GM21529 (cell line): ENCODE measurements around the gene DOCK4.

ENCODE experiments used
- ATAC-seq: cut with Tn5 transposase; IDR thresholded peaks from one replicate; pipeline ENCODE4 v1.9.1; 2021; ENCODE audit not compliant: unreplicated experiment

Gene DOCK4

DNA sequence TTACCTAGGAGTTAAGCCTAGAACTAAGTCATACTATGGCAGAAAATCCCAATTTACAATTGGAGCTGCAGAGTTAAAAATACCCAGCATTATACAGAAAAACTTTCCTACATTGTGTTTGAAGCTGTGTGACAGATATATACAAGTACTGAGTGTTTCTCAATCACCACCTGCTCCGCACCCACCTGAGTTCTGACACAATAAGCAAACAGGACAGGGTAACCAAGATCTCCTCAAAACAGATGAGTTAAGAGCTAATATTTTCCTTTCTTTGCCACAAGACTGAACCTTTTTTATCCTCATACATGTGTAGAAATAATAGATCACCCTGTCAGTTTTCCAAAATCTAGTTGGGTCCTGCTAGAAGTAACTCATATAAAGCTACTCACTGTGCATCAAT is 186.3 kb downstream of the DOCK4 start:
- no peak for ATAC-seq

DNA sequence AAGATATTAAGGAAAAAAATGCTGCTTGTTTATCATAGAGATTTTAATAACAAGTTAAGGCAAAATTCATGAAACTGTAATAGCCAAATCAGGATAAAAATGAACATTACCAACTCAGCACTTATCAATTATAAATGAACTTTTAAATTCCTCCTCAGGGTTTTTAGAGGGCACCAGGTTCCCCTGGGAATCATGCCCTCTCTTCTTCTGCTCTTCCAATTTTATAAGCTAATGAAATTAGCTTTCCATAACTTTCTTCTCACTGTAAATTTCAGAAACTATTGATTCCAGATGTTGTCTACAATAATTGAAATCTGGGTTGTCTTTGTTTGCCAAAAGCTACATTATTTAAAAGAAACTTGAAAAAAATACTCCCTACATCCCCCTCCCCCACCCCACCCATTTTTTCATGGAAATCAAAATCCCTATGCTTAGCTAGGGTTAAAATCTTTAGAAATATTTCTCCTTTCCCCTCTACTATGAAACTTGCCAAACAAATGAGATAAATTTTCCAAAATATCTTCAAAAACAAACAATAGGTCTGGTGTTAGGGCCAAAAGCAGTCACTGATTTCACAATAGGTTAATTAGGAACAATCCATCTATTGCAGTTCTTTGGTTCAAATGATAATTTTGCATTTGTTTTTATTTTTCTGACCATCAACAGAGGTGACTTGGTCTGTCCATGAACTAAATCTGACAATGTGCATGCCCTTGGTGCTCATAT is 187.7 kb downstream of the DOCK4 start:
- no peak for ATAC-seq

DNA sequence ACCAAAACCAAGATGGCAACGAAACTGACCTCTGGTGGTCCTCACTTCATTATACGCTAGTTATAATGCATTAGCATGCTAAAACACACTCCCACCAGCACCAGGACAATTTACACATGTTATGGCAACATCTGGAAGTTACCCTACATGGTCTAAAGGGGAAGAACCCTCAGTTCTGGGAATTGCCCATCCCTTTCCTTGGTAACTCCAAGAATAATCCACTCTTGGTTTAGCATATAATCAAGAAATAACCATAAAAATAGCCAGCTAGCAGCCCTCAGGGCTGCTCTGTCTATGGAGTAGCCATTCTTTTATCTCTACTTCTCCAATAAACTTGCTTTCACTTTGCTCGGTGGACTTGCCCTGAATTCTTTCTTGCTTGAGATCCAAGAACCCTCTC is 191.1 kb downstream of the DOCK4 start:
- no peak for ATAC-seq

DNA sequence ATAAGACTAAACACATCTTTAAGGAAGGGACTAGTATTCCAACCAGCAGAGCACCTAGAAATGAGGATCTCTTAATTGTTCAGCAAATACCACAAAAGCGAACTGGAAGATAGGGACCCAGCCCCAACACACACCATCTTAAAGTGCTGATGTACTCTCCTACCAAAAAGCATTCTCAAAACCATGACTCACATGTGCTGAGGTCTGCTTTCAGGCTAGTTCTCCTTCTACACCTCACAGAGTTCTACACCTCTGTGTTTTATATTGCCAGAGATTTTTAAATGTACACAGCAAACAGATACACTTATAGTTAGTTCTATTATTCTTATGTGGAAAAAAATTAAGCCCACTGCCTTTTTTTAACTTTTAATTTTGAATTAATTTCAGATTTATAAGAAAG is 191.9 kb downstream of the DOCK4 start:
- ATAC-seq: no peak

DNA sequence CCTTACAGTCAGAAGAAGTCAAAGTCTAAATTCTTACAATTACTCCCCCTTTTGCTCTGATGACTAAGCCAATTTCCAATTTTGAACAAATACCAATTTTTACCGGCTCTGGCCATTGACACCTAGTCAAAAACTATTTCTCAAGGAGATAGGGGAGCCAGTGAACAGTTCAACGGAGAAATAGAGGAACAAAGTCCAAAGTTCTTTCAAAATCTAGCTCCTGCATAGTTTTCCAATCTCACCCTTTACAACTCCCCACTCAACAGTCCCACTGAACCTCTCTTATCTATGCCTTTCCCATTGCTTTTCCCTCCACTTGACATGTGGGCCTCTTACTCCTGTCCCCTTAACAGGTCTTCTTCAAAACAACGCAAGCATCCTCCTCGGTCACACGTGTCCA is 192.9 kb downstream of the DOCK4 start:
- ATAC-seq: no peak

DNA sequence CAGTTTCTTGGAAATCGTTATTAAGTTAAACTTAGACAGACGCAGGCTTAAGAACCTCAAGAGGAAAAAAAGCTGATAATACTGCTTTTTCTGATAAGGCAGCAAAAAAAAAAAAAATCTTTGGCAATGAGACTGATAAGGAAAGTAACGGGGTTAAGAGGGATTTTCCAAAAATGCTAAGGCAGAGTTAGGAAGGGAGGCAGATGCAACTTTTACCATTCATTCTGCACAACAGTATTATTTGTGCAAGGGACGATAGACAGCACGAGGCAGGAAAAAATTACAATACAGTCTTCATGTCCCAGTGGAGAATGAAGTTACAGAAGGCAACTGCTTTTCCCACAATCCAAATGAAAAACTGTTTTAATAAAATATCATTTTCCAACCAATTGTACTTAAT is 194.0 kb downstream of the DOCK4 start:
- ATAC-seq: no peak

DNA sequence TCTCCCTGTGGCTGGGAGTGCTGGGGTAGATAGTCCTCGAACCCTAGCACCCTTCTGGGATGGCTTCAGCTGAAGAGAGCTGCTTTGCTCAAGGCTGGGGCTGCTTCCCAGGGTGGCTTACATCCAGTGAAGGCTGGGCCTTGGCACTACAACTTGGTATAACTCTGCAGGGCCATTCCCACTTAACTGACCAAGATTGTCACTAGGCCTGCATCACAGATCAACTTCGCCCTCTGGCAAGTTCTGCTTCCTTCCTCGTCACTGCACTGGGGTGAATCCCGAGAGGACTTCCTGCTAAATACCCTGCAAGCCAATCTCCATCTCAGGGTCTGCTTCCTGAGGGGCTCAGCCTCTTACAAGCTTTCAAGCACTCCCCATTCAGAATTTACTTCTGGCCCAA is 195.2 kb downstream of the DOCK4 start:
- no peak for ATAC-seq

DNA sequence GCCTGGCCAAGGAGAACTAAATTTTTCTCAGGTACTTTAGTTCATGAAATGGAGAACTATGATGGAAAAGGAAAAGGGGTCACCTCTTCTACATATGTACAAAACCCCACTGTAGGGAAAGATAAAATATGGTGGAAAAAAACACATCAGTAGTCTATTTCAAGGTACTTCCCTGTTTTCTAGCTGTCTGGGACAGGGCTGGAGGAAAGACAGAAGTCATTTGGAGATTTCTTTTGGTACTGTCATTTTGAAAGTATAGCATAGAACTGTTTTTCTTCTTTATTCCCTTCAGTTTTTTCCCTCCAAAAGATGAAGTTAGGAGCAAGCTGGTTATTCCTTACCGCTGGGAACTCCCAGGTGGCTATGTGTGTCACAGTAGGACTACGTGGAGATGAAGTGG is 196.1 kb downstream of the DOCK4 start:
- no peak for ATAC-seq

DNA sequence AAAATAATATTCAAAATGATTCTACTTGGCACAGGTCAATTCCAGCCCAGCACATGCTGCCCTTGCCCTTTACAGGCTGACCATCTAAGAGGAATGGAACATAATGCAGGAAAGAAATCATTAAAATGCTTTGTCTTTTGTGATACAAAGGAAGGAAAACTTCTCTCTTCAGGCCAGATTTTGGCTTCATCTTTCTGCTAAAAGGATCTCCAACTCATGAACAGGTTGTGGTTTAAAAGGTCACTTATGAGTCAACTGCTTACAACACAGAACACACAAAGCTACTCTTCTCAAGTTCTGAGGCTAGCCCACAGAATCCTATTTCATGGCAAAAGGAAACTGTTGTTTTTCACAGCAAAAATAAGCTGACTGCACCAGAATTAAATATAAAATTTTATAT is 197.1 kb downstream of the DOCK4 start:
- ATAC-seq: no peak

DNA sequence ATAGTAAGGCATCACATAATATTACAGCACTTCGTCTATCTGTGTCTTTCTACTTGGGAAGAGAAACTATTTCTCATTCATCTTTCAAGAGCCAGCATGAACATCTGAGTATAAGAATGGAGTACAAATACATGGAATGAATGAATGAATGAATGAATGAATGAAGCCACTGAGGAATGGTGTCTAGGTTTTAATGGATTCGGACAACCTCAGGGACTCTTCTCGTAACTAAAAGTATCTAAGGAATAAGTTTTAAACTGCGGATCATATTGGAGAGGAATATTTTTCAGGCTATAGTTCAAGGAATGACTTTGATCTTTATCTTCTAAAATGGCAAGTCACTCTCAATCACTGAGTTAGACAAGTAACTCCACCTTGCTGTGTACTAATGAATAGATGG is 199.0 kb downstream of the DOCK4 start:
- ATAC-seq: no peak

DNA sequence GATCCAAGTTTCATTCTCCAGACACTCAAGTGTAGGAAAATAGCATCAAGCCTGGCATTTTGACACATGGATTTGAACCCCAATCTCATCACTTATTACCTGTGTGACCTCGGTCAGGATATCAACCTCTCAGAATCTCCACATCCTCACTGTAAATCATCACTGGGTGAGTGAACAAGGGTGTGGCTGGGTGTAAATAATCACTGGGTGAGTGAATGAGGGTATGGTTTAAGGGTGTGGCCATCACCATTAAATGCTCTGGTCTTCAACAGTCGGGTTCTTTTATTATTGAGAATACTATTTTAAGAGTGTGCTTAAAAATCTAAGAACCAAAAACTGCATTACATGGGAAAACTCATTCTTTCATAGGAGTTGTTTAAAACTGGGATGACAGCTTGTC is 200.1 kb downstream of the DOCK4 start:
- no peak for ATAC-seq

DNA sequence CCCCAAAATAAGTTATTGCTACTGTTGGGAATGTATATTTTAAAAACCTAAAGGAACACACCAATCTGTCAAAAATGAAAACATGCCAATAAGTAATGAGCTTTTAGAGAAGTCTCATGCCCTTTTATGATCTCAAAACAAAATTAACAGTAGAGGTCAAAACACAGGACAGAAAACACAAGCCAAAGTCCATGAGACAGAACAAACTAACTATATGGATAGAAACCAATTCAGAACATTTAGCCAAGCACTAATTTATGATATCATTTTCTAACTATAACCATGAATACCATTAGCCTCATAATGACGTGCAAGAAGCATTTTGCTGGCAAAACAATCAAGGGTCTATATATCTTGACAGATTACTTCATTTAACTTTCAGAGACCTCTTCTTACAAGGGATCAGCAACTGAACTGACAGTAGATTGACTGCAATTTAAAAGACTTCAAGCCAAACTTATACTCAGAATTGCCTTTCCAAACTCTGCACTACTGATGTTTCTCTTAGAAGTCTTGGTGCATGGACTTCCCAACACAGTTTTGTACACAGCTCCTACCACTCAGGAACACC is 200.9 kb downstream of the DOCK4 start:
- ATAC-seq: no peak

DNA sequence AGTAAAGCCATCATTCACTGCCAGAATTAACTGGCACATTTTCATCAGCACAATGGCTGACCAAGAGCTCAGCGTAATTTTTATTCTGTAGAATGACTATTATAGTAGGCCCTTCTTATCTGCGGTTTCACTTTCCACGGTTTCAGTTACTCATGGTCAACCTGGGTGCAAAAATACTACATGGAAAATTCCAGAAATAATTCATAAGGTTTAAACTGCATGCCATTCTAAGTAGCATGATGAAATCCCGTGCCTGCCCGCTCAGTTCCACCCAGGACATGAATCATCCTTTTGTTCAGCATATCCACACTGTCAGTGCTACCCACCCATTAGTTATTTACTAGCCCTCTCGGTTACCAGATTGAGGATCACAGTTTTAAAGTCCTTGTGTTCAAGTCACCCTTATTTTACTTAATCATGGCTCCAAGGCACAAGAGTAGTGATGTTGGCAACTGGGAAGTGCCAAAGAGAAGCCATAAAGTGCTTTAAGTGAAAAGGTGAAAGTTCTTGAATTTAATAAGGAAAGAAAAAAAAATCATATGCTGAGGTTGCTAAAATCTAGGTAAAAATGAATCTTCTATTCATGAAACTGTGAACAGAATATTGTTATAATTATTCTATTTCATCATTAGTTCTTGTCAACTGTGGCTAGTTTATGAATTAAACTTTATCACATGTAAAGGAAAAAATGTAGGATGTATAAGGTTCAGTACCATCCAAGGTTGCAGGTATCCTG is 204.9 kb downstream of the DOCK4 start:
- no peak for ATAC-seq

DNA sequence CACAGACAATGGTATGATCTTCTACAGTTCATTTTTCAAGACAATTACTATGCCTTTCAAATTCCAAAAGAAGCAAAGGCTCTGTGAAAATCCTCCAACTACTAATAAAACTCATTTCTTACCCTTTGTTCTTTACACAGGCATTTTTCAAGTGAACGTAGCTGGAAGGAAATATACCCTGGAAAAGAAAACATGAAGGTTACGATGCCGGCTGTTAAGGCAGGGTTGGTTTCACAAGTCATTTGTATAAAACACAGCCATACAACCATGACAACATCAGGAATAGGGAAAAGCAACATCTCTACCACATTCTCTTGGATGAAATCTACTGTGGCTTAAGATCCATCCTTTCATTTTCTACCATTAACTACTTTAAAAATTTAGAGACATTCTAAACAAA is 207.9 kb downstream of the DOCK4 start:
- ATAC-seq: no peak

DNA sequence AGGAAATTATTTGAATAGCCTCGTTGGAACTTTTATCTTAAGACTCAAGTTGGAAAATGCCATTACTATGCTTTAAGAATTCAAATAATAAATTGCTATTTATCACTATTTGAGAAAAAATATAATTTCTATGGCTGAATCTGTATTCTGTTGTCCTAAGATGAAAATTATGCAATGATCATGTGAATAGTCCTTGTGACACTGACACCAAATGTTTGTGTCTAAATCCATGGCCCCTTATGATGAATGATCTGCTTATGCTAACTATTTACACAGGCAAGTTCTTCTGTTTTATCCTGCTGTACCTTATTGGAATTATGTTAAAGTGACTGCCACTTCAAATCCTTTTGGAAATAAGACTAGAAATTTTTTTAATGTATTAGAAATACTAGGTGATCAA is 208.7 kb downstream of the DOCK4 start:
- no peak for ATAC-seq

DNA sequence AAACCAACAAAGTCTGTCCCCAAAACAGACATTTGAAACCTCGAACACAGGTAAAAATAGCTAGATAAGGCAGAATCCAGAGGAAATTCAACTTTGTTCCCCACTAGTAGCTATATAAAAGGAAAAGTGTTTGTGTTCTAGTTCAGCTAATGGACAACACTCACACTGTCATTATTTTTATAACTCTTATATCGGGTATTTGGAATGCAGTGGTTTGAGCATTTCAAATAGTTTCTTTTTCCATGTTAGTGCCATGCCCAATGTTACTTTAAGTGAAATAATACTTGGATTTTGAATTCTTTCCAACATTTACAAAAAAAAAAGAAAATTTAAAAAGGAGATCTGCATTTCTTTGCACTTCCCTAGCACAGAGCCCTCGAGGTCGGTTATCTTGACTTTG is 213.6 kb downstream of the DOCK4 start:
- ATAC-seq: no peak

DNA sequence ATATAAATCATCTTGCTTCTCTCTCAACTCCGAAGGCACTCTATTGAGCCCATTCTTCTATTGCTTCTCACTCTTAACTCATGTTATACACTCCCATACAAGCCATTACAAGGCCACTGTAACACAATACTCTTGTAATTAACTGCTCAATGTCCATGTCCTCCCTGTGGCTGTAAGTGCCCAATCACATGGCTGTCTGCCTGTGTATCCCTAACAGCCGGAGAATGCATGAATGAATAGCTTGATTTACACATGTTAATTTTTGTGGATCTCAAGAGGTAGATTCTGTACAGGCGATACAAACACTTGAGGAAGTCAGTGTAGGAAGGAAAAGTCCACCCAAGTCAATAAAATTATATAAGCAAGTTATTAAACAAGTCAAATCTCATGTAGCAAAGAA is 215.6 kb downstream of the DOCK4 start:
- ATAC-seq: no peak

DNA sequence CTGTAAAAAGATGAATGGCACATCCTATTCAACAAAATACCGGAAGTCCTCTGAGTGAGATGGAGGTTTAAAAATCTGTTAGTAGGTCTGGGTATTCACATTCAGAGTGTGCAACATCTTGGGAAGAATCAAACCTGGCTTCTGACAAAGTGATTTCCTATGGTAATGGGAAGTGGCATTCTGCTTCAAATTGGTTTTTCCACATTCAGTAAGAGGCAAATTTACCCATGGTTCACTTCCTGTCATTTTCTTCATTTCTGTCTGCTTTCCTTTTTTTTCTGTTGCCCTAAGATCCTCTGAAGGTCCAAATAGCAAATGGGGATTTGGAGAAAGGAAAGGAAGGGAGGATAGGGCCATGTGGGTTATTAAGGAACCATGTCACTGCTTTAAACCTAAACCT is 218.3 kb downstream of the DOCK4 start:
- no peak for ATAC-seq

DNA sequence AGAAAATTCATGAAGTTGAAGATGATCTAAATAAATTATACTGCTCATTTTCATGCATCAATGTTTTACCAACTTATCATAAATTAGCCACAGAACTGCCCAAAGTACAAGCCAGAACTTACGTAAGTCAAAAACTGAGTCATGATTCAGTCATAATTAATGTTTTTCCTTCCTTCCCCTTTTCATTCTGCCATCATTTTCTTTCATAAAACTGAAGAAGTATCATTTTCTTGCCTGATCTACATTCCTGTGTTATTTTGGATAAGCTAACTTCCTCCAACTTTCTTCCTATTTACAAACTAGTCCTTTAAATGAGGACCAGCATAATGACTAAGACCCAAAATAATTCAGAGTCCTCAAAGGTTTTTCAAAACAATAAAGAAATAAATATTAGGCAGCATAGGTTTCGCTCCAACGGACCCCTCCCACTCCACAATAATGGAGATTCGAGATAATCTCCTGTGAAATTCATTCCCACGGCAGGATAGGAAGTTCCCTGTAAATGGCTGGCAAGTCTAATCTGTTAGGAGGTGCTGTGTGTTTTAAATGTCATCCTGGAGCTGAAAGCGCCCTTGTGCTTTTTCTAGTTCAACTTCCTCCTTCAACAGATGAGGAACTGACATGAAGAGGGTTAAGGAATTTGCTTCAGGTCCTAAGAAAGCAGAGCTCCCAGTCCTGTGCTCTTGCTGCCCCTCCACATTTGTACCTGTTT is 218.9 kb downstream of the DOCK4 start:
- no peak for ATAC-seq

DNA sequence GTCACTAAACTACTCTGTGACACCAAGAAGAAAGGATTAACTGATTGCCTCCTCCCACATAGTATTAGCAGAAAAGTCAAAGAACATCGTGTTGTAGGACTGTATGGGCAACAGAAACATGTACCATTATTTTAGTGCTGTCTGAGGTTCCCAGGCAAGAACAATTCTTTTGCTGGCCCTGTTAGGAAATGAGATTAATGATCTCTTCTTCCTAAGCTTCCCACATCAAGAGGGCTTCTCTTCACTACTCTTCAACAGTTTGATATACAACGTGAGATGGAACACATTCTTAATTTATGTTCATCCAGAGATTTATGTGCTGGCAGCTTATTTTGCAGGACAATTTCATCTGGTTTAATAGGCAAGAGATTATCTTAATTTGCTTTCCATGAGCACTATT is 219.6 kb downstream of the DOCK4 start:
- ATAC-seq: no peak

DNA sequence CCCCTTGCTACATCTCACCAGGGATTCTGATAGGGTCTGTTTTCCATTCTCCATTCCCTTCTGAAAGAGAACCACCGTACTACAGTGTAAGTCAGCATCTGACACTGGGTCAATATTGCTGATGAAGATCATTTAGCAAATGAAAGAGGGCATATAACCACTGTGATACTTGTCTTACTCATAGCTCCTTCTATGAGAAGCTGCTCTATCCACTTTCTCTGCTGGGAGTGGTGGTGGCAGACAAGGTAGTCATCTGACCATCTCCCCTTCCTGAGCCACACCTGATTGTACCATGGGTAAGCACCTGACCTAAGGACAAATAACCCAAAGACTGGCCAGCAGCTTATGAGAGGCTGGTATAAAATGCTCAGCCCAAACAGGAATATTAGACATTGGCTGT is 220.4 kb downstream of the DOCK4 start:
- no peak for ATAC-seq

DNA sequence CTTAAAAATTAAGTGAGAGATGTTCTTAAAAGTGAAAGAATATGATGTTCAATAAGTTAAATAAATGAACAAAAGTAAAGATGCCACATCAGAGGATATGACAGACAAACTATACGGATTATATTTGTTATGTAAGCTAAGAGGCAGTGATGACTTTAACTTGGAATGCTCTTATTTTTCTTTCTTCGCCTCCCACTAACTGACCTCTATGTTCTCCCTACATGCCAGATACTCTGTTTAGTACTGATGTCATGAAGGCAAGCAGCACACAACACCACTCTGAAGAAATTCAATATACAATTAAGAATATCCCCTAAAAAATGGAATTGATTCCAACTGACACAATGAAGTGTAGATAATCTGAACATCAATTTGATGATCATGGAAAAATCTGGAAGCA is 223.4 kb downstream of the DOCK4 start:
- ATAC-seq: no peak
